Panc1 (cell line): Measurements from ENCODE around the gene SIRPB2. TPM values are rescaled to one million over a fixed set of nuclear protein-coding genes. Genes with fewer than 3 reads are reported as not detected.

Source experiments
- ATAC-seq: fragments of 200-7000 bp; cut with Tn5 transposase; 2 replicates; pipeline ENCODE4 v1.9.1; 2020; ENCODE audit warnings: mild to moderate bottlenecking, moderate library complexity
- BruUV-seq: library from RNA; stranded (reverse); fragments of 400-500 nt; replicated peaks from 2 replicates; lab custom pipeline; 2021; lab: Mats Ljungman, UMichigan
- CTCF ChIA-PET: fragments of 300-600 bp; sonication (Branson Sonifier 250); formaldehyde crosslinking; loops from one replicate; lab custom pipeline; 2022; ENCODE audit warnings: antibody characterized with exemption; lab: Charles Lee
- POLR2A ChIA-PET: fragments of 300-600 bp; sonication (Branson Sonifier 250); formaldehyde crosslinking; loops from one replicate; lab custom pipeline; 2022; ENCODE audit warnings: antibody characterized with exemption; lab: Charles Lee
- DNase-seq: peaks from one replicate; pipeline ENCODE4 v3.0.0-alpha.2; 2010; ENCODE audit warnings: low read depth, low spot score
- H3K27ac ChIP-seq: 2 replicates; pipeline ENCODE4 v1.5.1; 2011; ENCODE audit warnings: mild to moderate bottlenecking, low read length, inconsistent platforms
- H3K27me3 ChIP-seq: fragments of 200-500 bp; sonication (Bioruptor generic); 2 replicates; pipeline ENCODE4 v1.6.0; 2014; ENCODE audit warnings: low read length, inconsistent platforms; ENCODE audit not compliant: control insufficient read depth, insufficient read depth
- H3K36me3 ChIP-seq: fragments of 200-500 bp; sonication (Bioruptor generic); 2 replicates; pipeline ENCODE4 v1.5.1; 2014; ENCODE audit warnings: inconsistent platforms, mild to moderate bottlenecking, low read length, moderate library complexity; ENCODE audit not compliant: control insufficient read depth, insufficient read depth
- H3K4me1 ChIP-seq: 2 replicates; pipeline ENCODE4 v1.5.1; 2011; ENCODE audit warnings: inconsistent platforms, mild to moderate bottlenecking, low read length, moderate library complexity; ENCODE audit not compliant: control insufficient read depth, insufficient read depth
- H3K4me3 ChIP-seq, 2 experiments: 2 replicates each; pipeline ENCODE4 v1.5.1; 2011 to 2012; ENCODE audit warnings: low read depth in 2 of 2, low read length in 2 of 2, mild to moderate bottlenecking in 2 of 2, inconsistent platforms in 1 of 2, moderate library complexity in 1 of 2
- H3K9me3 ChIP-seq: fragments of 200-500 bp; sonication (Bioruptor generic); 2 replicates; pipeline ENCODE4 v1.5.1; 2014; ENCODE audit warnings: low read depth, mild to moderate bottlenecking, inconsistent platforms, low read length, moderate library complexity; ENCODE audit not compliant: control insufficient read depth, insufficient read depth
- CTCF ChIP-seq: fragments of 450-650 bp; IDR thresholded peaks from 2 replicates; pipeline ENCODE4 v1.5.1; 2017; ENCODE audit warnings: mild to moderate bottlenecking
- POLR2AphosphoS5 ChIP-seq: IDR thresholded peaks from 2 replicates; pipeline ENCODE4 v1.6.1; 2012; ENCODE audit warnings: mild to moderate bottlenecking, low read depth, low read length, moderate library complexity
- REST ChIP-seq, 2 experiments: IDR thresholded peaks; 2 replicates each; pipeline ENCODE4 v1.6.1; 2011 to 2012; ENCODE audit warnings: low read depth in 2 of 2, control low read depth in 1 of 2, low read length in 1 of 2, mild to moderate bottlenecking in 1 of 2, moderate library complexity in 1 of 2; ENCODE audit not compliant: insufficient read depth in 1 of 2
- SIN3A ChIP-seq: IDR thresholded peaks from 2 replicates; pipeline ENCODE4 v1.6.1; 2012; ENCODE audit warnings: low read depth, mild to moderate bottlenecking, low read length, moderate library complexity, borderline replicate concordance; ENCODE audit not compliant: insufficient read depth
- TCF7L2 ChIP-seq: IDR thresholded peaks from 2 replicates; pipeline ENCODE4 v1.6.1; 2011; ENCODE audit warnings: mild to moderate bottlenecking, low read depth, low read length, inconsistent platforms
- in situ Hi-C: cut with HindIII; loops from 2 replicates; pipeline ENCODE4 v1.10.0; 2016; ENCODE audit warnings: low sequenced_read_pairs, low pct_unique_long_range_greater_than_20kb
- intact Hi-C: fragments of 100-400 bp; cut with micrococcal nuclease; formaldehyde crosslinking; loops from one replicate; pipeline ENCODE4 v1.10.0; 2022; ENCODE audit not compliant: unreplicated experiment
- total RNA-seq: library from RNA; stranded (reverse); gene quantifications from one replicate; pipeline ENCODE4 v1.2.1, GENCODE V29; 2021; ENCODE audit not compliant: unreplicated experiment

The SIRPB2 gene
- total RNA-seq, 1 experiment from 2014 or later, result not detected

GRCh38 chr20:1441133-1441532 lies 50.1 kb downstream of the SIRPB2 start:
- H3K36me3 ChIP-seq, result peaks cover 12% of the 10 kb centered on the region
- ChIA-PET POLR2A (no interaction called here), CTCF (no interaction called here)

GRCh38 chr20:1440024-1440423 lies 51.2 kb downstream of the SIRPB2 start:
- ATAC-seq (no peak), DNase-seq (no peak)
- ChIA-PET POLR2A (no interaction called here), CTCF (no interaction called here)
- no peak for TF ChIP-seq POLR2AphosphoS5
- TF ChIP-seq CTCF, result peak; percentile 60
- Histone ChIP-seq H3K9me3 (peaks cover 2% of the 10 kb centered on the region; the same call in 1 of the 2 replicates), H3K36me3 (peaks cover 9% of the 10 kb centered on the region), H3K27me3 (no peaks in the 10 kb centered on the region), H3K4me3 (no peak overlapping the region), H3K4me1 (peaks cover 10% of the 10 kb centered on the region), H3K27ac (peak overlapping the region; percentile 67; the same call in 1 of the 2 replicates)
- intact Hi-C loops (no loop called here), in situ Hi-C loops (no loop called here)
- BruUV-seq, result no TSS peak

More at GRCh38 chr20:1441133-1441532, 50.1 kb downstream of the SIRPB2 start:
- TF ChIP-seq TCF7L2 (no peak), CTCF (no peak), POLR2AphosphoS5 (no peak; the same call in 1 of the 2 replicates), SIN3A (no peak), REST (IDR thresholded peaks at IDR 0.05; ENCODE audit: insufficient read depth in 1 of 2, low read depth in 2 of 2, low read length in 1 of 2) (no peak)
- BruUV-seq, result no TSS peak
- Histone ChIP-seq H3K9me3 (no peaks in the 10 kb centered on the region), H3K4me3 (no peak overlapping the region), H3K27me3 (no peaks in the 10 kb centered on the region), H3K4me1 (peaks cover 10% of the 10 kb centered on the region), H3K27ac (no peak overlapping the region)
- DNase-seq (no peak), ATAC-seq (no peak)
- in situ Hi-C loops (no loop called here), intact Hi-C loops (no loop called here)
